OCI-LY3 (cell line): ENCODE results near the gene SAMD8.

ENCODE experiments used
- EZH2phosphoT487 ChIP-seq: fragments of 200-600 bp; shearing (Covaris generic); IDR thresholded peaks from 2 replicates; pipeline ENCODE4 v1.6.1; 2018; ENCODE audit warnings: antibody characterized with exemption, mixed run types, low read depth
- TF ChIP-seq, protein P1 (sequence below): fragments of 200-600, 300-600 bp; sonication (generic); IDR thresholded peaks from 2 replicates; pipeline ENCODE4 v1.5.1; 2014; ENCODE audit warnings: antibody characterized with exemption, low read length, low read depth

DNA sequence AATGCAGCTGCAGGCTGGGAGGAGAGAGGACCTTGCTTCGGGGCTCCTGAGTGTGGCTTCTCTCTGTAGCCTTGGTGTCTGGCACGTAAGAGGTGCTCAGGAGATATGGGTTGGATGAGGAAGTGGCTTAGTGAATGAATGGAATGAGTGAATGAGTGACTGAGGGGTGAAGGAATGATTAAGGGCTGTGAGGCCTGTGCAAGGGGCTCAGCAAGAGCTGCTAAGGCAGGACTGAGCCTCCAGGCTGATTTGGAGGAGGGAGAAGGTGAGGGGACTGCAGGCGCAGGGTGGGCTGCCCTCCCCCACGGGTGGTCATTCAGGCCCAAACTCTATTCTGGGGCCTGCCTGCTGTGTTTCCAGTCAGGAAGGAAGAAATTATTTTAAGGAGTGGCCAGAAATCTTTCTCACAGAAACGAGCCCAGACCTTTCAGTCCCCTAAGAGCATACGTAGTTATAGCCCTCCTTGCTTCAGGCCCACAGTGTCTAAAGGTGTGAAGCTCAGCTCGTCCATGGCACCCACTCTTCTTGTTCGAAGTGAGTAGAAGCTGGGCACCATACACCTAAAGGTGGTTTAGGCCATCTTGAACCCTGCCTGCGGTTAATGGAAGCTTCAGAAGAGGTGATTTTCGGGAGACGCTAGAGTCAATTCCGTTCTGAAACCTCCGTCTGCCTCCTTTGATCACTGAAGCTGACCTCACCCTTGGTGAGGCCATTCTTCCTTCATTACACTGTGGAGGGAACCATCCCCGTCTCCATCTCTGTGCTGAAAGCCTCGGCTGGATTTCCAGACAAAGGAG, 49.5 kb upstream of the SAMD8 start:
- no peak for TF ChIP-seq EZH2phosphoT487
- TF ChIP-seq, protein P1, sequence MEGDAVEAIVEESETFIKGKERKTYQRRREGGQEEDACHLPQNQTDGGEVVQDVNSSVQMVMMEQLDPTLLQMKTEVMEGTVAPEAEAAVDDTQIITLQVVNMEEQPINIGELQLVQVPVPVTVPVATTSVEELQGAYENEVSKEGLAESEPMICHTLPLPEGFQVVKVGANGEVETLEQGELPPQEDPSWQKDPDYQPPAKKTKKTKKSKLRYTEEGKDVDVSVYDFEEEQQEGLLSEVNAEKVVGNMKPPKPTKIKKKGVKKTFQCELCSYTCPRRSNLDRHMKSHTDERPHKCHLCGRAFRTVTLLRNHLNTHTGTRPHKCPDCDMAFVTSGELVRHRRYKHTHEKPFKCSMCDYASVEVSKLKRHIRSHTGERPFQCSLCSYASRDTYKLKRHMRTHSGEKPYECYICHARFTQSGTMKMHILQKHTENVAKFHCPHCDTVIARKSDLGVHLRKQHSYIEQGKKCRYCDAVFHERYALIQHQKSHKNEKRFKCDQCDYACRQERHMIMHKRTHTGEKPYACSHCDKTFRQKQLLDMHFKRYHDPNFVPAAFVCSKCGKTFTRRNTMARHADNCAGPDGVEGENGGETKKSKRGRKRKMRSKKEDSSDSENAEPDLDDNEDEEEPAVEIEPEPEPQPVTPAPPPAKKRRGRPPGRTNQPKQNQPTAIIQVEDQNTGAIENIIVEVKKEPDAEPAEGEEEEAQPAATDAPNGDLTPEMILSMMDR = no peak
